ENCODE results near the gene RADIL. TPM values are rescaled to one million over a fixed set of nuclear protein-coding genes. Genes with fewer than 3 reads are reported as not detected.

The RADIL gene
- total and polyA plus RNA-seq, 2 of the 13 experiments (the other 11 are each of a cell fraction or from before 2014, with no cell fraction given) = 0.05 to 0.09 TPM

DNA sequence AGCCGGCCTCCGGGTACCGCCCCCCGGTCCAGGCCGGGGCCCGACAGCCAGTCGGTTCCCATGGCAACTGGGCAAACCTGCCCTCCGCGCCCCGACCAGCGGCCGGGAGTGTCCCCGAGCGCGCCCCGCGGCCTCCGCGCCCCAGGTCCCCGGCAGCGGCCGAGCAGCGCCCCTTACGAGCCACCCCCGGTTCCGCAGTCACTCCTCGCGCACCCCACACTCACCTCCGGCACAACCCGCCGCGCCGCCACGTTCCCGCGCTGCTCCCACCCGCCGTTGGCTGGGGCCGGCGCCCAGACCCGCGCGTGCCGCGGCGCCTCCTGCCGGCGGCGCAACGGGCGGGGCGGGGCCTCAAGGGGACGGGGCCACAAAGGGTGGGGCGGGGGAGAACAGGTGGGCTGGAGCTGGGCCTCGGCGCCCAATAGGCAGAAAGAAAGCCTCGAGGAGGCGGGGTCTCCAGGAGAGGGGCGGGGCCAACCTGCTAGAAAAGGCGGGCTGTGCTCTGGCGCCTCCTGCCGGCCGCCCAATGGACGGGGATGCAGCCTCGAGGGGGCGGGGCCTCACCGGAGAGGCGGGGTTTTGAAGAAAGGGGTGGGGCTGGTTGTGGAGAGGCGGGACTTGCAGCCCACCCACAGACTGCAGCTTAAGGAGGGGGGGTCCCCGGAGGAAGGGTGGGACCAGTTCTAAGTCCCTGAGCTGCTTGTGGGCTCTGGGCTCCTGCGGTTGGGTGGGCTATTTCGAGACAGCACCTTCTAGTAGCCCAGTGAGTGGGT is at the start of gene RADIL (continued):
- TF ChIP-seq, protein P1, sequence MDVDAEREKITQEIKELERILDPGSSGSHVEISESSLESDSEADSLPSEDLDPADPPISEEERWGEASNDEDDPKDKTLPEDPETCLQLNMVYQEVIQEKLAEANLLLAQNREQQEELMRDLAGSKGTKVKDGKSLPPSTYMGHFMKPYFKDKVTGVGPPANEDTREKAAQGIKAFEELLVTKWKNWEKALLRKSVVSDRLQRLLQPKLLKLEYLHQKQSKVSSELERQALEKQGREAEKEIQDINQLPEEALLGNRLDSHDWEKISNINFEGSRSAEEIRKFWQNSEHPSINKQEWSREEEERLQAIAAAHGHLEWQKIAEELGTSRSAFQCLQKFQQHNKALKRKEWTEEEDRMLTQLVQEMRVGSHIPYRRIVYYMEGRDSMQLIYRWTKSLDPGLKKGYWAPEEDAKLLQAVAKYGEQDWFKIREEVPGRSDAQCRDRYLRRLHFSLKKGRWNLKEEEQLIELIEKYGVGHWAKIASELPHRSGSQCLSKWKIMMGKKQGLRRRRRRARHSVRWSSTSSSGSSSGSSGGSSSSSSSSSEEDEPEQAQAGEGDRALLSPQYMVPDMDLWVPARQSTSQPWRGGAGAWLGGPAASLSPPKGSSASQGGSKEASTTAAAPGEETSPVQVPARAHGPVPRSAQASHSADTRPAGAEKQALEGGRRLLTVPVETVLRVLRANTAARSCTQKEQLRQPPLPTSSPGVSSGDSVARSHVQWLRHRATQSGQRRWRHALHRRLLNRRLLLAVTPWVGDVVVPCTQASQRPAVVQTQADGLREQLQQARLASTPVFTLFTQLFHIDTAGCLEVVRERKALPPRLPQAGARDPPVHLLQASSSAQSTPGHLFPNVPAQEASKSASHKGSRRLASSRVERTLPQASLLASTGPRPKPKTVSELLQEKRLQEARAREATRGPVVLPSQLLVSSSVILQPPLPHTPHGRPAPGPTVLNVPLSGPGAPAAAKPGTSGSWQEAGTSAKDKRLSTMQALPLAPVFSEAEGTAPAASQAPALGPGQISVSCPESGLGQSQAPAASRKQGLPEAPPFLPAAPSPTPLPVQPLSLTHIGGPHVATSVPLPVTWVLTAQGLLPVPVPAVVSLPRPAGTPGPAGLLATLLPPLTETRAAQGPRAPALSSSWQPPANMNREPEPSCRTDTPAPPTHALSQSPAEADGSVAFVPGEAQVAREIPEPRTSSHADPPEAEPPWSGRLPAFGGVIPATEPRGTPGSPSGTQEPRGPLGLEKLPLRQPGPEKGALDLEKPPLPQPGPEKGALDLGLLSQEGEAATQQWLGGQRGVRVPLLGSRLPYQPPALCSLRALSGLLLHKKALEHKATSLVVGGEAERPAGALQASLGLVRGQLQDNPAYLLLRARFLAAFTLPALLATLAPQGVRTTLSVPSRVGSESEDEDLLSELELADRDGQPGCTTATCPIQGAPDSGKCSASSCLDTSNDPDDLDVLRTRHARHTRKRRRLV (CRISPR knock-in tag; IDR thresholded peaks at IDR 0.05) = no peak
- TF ChIP-seq, protein P2, sequence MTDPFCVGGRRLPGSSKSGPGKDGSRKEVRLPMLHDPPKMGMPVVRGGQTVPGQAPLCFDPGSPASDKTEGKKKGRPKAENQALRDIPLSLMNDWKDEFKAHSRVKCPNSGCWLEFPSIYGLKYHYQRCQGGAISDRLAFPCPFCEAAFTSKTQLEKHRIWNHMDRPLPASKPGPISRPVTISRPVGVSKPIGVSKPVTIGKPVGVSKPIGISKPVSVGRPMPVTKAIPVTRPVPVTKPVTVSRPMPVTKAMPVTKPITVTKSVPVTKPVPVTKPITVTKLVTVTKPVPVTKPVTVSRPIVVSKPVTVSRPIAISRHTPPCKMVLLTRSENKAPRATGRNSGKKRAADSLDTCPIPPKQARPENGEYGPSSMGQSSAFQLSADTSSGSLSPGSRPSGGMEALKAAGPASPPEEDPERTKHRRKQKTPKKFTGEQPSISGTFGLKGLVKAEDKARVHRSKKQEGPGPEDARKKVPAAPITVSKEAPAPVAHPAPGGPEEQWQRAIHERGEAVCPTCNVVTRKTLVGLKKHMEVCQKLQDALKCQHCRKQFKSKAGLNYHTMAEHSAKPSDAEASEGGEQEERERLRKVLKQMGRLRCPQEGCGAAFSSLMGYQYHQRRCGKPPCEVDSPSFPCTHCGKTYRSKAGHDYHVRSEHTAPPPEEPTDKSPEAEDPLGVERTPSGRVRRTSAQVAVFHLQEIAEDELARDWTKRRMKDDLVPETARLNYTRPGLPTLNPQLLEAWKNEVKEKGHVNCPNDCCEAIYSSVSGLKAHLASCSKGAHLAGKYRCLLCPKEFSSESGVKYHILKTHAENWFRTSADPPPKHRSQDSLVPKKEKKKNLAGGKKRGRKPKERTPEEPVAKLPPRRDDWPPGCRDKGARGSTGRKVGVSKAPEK (CRISPR knock-in tag; IDR thresholded peaks at IDR 0.05; ENCODE audit: borderline replicate concordance) = no peak
- TF ChIP-seq HOXA5 (CRISPR knock-in tag; IDR thresholded peaks at IDR 0.05) = no peak
- TF ChIP-seq ZNF768 (CRISPR knock-in tag; IDR thresholded peaks at IDR 0.05) = no peak
- TF ChIP-seq ZNF264 (CRISPR knock-in tag; IDR thresholded peaks at IDR 0.05) = no peak
- TF ChIP-seq ZNF839 (CRISPR knock-in tag; IDR thresholded peaks at IDR 0.05; ENCODE audit: borderline replicate concordance) = no peak
- no peak for TF ChIP-seq ZNF674 (CRISPR knock-in tag; IDR thresholded peaks at IDR 0.05; ENCODE audit: low read depth)
- TF ChIP-seq NR2F1 (CRISPR knock-in tag; IDR thresholded peaks at IDR 0.05) = no peak
- TF ChIP-seq KDM6A (CRISPR knock-in tag; IDR thresholded peaks at IDR 0.05; ENCODE audit: low read depth) = no peak
- TF ChIP-seq ZNF567 (CRISPR knock-in tag; IDR thresholded peaks at IDR 0.05; ENCODE audit: borderline replicate concordance) = no peak
- TF ChIP-seq, protein P3, sequence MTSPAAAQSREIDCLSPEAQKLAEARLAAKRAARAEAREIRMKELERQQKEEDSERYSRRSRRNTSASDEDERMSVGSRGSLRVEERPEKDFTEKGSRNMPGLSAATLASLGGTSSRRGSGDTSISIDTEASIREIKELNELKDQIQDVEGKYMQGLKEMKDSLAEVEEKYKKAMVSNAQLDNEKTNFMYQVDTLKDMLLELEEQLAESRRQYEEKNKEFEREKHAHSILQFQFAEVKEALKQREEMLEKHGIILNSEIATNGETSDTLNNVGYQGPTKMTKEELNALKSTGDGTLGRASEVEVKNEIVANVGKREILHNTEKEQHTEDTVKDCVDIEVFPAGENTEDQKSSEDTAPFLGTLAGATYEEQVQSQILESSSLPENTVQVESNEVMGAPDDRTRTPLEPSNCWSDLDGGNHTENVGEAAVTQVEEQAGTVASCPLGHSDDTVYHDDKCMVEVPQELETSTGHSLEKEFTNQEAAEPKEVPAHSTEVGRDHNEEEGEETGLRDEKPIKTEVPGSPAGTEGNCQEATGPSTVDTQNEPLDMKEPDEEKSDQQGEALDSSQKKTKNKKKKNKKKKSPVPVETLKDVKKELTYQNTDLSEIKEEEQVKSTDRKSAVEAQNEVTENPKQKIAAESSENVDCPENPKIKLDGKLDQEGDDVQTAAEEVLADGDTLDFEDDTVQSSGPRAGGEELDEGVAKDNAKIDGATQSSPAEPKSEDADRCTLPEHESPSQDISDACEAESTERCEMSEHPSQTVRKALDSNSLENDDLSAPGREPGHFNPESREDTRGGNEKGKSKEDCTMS (CRISPR knock-in tag; conservative IDR thresholded peaks at IDR 0.05) = no peak
- TF ChIP-seq, protein P4, sequence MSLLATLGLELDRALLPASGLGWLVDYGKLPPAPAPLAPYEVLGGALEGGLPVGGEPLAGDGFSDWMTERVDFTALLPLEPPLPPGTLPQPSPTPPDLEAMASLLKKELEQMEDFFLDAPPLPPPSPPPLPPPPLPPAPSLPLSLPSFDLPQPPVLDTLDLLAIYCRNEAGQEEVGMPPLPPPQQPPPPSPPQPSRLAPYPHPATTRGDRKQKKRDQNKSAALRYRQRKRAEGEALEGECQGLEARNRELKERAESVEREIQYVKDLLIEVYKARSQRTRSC (CRISPR knock-in tag; IDR thresholded peaks at IDR 0.05; ENCODE audit: low read depth) = no peak
- no peak for TF ChIP-seq SRSF9 (IDR thresholded peaks at IDR 0.05; ENCODE audit: borderline replicate concordance, insufficient read depth, low read depth, low read length, poor library complexity, severe bottlenecking)
- no peak for TF ChIP-seq ZNF24 (IDR thresholded peaks at IDR 0.05)
- TF ChIP-seq EZH2 (conservative IDR thresholded peaks at IDR 0.05; ENCODE audit: low read depth, low read length) = no peak
- no peak for TF ChIP-seq ZNF33A (CRISPR knock-in tag; IDR thresholded peaks at IDR 0.05; ENCODE audit: borderline replicate concordance)
